Ovary (tissue), 3 donors: Measurements from ENCODE around the gene CLDN9.

Experiments used
- POLR2A ChIP-seq: fragments of 450-650 bp; IDR thresholded peaks from one replicate; pipeline ENCODE4 v1.6.1; 2017; ENCODE audit warnings: antibody characterized with exemption, mild to moderate bottlenecking, moderate library complexity
- TF ChIP-seq, protein P1 (sequence below), 3 donors: fragments of 450-650 bp in 2 of 3; fragments of 200-600 bp in 1 of 3; IDR thresholded peaks; one replicate each; pipeline versions ENCODE4 v1.5.1 to v1.8.0; 2016 to 2022; ENCODE audit warnings: antibody characterized with exemption in 3 of 3, mild to moderate bottlenecking in 1 of 3
- donor health status: DM: no; HTN: no; CAD: no.

DNA sequence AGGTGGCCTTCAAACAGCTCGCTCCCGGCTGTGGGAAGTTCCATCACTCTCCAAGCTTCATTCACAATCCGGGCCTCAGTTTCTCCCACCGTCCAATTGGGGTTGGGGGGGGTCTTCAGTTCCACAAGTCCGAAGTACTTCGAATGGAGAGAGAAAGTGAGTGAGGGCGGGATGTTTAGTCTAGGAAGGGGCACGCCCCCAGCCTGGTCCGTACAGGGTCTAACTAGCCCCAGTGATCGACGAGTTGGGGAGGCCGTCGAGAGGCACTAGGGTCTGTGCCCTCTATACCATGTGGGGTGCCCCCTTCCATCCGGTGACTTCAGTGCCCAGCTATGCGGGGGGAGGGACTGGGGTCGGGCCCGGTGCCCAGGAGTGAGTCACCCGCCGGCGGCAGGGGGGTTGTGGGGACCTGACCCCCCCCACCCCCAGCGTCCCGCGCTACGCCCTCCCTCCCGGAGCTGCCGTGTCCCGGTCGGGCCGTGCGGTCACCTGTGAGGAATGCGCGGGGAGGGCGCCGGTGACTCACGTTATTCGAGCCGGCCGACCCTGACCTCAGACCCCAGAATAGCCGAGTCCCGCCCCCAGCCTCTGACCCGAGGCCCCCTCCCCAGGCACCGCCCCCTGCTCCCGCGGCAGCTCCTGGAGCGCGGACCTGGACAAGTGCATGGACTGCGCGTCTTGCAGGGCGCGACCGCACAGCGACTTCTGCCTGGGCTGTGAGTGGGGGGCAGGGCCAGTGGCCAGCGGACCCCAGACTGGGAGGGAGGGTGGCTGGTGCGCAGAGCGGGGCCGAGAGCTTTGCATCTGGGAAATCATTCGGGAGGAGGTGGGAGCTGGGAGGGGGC is 8.1 kb downstream of the CLDN9 start:
- TF ChIP-seq, protein P1, sequence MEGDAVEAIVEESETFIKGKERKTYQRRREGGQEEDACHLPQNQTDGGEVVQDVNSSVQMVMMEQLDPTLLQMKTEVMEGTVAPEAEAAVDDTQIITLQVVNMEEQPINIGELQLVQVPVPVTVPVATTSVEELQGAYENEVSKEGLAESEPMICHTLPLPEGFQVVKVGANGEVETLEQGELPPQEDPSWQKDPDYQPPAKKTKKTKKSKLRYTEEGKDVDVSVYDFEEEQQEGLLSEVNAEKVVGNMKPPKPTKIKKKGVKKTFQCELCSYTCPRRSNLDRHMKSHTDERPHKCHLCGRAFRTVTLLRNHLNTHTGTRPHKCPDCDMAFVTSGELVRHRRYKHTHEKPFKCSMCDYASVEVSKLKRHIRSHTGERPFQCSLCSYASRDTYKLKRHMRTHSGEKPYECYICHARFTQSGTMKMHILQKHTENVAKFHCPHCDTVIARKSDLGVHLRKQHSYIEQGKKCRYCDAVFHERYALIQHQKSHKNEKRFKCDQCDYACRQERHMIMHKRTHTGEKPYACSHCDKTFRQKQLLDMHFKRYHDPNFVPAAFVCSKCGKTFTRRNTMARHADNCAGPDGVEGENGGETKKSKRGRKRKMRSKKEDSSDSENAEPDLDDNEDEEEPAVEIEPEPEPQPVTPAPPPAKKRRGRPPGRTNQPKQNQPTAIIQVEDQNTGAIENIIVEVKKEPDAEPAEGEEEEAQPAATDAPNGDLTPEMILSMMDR (IDR thresholded peaks at IDR 0.05): no peak
- TF ChIP-seq POLR2A: no peak
